ENCODE results near the gene FHL3. TPM values are rescaled to one million over a fixed set of nuclear protein-coding genes. Genes with fewer than 3 reads are reported as not detected.
A peak's percentile ranks its signal among the peaks of the same experiment; 100 is the strongest.

FHL3 gene
- polyA plus RNA-seq, 1 donor = 162 TPM

- peak; percentile 97 for DNase-seq
Observed at GRCh38 chr1:38012363-38013226, 7.3 kb upstream of the FHL3 start, which contains the start of gene UTP11. TSS of gene UTP11 (plus strand) at chr1:38012734. CDS start at chr1:38012803, 69 bp downstream.

- no peak for DNase-seq
Observed at GRCh38 chr1:38009841-38010180, 4.5 kb upstream of the FHL3 start.

GRCh38 chr1:38009088-38009840 is 4.0 kb upstream of the FHL3 start:
- DNase-seq = no peak

- no peak for DNase-seq
Observed at GRCh38 chr1:38006008-38006828, 904 bp upstream of the FHL3 start.

GRCh38 chr1:38004284-38005108 is 818 bp downstream of the FHL3 start:
- DNase-seq = no peak

- DNase-seq = no peak
Observed at GRCh38 chr1:38003261-38004250, 1.8 kb downstream of the FHL3 start.

GRCh38 chr1:38000529-38001455 is 4.5 kb downstream of the FHL3 start:
- DNase-seq = peak; percentile 78

GRCh38 chr1:38000233-38000528 is 5.1 kb downstream of the FHL3 start:
- no peak for DNase-seq

- DNase-seq = peak; percentile 81
Observed at GRCh38 chr1:37999430-38000232, 5.7 kb downstream of the FHL3 start.

- DNase-seq = no peak
Observed at GRCh38 chr1:37998913-37999429, 6.3 kb downstream of the FHL3 start.

GRCh38 chr1:37998089-37998808 is 7.1 kb downstream of the FHL3 start:
- no peak for DNase-seq

GRCh38 chr1:37997256-37998088 is 7.8 kb downstream of the FHL3 start:
- DNase-seq = no peak

GRCh38 chr1:37995751-37996345 is 9.5 kb downstream of the FHL3 start:
- peak; percentile 95 for DNase-seq

GRCh38 chr1:37994886-37995566 is 10.3 kb downstream of the FHL3 start:
- no peak for DNase-seq

- no peak for DNase-seq
Observed at GRCh38 chr1:37989361-37989930, 15.9 kb downstream of the FHL3 start.

GRCh38 chr1:37987679-37988078 is 17.6 kb downstream of the FHL3 start:
- no peak for DNase-seq

Data from hindlimb muscle (tissue), 1 donor.